Activated T-cell treated with anti-CD3 and anti-CD28 coated beads, Interleukin-2, amount 50 U/mL, for 48 hours (primary cell): Measurements from ENCODE around the gene DOCK1.
"Not testable (repeated sequence)": the region's sequence is repeated elsewhere in the genome, so short reads cannot be mapped to it uniquely, and the experiment has no call there.

Experiments
- DNase-seq, 2 experiments: peaks; one replicate each; pipeline ENCODE4 v3.0.0-alpha.2; 2020

The DOCK1 gene

DNA sequence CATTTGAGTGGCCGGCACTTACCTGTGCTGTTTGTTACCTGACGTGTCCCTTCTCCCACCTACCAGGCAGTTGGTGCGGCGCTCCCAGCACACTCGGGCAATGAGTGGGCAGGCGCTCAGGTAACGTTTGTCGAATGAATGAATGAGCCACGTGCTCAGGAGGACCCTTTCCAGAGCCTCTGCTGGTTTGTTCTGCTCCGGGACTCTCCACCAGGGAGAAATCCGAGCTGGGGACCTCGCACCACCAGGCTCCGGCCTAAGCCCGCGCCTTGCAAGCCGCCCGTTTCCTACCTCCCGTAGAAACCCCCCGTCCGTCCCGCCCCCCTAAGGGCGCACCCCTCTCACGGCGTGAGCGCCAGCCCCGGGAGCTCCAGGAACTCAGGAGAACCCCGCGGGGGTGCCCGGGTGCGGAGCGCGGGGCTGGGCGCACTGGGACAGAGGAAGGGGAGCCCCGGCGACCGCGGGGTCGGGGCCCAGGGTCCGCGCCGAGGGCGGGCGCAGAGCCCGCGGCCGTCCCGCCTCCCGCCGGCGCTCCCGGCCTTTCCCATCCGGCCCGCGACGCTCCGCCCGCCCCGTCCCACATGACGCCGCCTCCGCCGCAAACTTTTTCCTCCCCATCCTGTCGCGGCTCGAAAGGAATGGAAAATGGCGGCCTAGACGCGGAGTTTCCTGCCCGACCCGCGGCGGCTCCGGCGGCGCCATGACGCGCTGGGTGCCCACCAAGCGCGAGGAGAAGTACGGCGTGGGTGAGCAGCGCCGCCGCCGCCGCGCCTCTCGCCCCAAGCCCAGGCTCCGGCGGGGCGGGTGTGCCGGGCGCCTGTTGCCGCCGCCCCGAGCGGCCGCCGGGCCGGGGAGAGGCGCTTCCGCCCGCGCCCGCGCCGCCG, at the start of gene DOCK1:
DOCK1 (plus strand) TSS at position 611 of the 884 bp plus-strand sequence; CDS start at position 701, 90 bp downstream.
- peak; percentile 20 to 22 for DNase-seq

GRCh38 chr10:126857178-126857806, 47.9 kb upstream of the DOCK1 start:
- DNase-seq: no peak

DNA sequence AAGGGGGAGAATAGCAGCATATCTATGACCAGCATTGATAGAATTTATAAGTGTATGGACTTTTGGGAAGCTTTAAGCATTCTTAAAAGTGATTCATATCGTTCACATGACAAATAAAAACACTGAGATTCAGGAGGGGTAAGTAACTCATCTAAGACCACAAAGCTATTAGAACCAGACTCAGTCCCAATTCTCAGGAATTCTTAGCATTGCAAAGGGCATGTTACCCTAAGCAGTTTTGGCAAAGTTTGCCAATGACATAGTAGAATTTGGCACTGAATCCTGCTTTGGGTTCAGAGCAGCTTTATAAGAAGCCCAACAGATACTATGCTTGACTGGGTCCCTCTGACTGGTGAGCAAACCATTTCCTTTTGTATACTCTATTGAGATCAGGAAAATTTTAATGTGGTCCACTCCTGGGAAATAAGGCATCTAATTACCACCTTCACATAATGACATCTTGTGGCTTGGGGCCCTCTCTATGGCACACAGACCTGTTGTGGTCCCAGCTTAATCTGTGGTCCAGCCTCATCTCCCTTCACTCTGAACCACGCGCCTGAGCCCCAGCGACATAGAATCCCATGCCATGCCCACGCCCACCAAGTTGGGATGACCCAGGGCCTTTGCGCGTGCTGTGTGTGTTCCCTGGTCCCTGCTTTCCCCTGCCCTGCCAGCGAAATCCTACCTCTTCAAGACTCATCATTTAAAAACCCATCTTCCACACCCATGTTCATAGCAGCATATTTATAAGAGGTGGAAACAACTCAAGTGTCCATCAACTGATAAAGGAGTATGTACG, 37.5 kb upstream of the DOCK1 start:
- DNase-seq: no peak

- no peak for DNase-seq
These were observed 36.9 kb upstream of the DOCK1 start for GRCh38 chr10:126868371-126868770.

GRCh38 chr10:126872135-126872534, 33.1 kb upstream of the DOCK1 start:
- no peak for DNase-seq

GRCh38 chr10:126872768-126873167, 32.5 kb upstream of the DOCK1 start:
- DNase-seq: no peak

GRCh38 chr10:126876456-126876855, 28.8 kb upstream of the DOCK1 start:
- no peak for DNase-seq

GRCh38 chr10:126877390-126877789, 27.8 kb upstream of the DOCK1 start:
- DNase-seq: no peak

GRCh38 chr10:126878594-126878993, 26.6 kb upstream of the DOCK1 start:
- DNase-seq: no peak

DNA sequence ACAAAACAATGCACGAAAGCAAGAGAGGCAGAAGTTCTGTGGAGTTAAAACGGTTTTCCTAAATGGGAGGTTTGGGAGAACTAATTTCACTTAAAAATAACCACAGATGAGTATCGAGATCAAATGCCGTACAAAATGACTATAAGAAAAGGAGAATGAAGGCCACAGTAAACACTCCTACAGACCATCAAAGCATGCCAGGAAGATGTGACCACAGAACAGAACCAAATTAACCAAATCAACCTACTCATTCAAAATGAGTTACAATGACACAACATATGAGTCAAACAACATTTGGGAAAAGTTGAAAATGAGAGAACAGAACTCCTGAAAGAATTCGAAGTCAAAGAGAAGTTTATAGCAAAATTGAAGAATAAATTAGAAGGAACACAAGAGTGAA, 24.3 kb upstream of the DOCK1 start:
- no peak for DNase-seq

DNA sequence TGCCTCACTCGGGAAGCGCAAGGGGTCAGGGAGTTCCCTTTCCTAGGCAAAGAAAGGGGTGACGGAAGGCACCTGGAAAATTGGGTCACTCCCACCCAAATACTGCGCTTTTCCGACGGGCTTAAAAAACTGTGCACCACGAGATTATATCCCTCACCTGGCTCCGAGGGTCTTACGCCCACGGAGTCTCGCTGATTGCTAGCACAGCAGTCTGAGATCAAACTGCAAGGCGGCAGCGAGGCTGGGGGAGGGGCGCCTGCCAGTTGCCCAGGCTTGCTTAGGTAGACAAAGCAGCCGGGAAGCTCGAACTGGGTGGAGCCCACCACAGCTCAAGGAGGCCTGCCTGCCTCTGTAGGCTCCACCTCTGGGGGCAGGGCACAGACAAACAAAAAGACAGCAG, 23.2 kb upstream of the DOCK1 start:
- not testable (repeated sequence) for DNase-seq

DNA sequence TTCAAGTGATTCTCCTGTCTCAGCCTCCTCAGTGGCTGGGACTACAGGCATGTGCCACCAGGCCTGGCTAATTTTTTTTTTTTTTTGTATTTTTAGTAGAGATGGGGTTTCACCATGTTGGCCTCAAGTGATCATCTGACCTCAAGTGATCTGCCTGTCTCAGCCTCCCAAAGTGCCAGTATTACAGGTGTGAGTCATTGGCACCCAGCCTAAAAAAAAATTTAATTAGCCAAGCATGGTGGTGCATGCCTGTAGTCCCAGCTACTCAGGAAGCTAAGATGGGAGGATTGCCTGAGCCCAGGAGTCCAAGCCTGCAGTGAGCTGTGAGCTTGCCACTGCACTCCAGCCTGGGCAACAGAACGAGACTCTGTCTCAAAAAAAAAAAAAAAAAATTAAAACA, 16.8 kb upstream of the DOCK1 start:
- not testable (repeated sequence) for DNase-seq

DNA sequence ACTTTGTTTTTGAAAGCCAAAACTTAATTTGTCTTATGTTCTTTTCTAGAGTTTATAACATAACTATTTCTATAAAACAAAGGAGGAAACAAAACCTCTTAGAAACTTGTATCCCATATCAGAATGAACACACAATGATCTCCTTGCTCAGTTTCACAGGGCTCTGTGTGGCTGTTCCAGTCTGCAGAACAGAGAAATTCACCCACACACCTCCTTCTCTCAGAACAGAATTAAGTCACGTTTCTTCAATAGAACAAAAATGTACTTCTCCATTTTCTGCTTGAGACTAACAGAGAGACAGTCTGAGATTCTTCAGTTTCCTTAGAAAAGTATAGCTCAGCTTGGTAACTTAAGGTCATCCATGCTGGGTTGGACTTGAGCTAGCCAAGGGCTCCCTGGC, 15.8 kb upstream of the DOCK1 start:
- DNase-seq: no peak

GRCh38 chr10:126890797-126891196, 14.4 kb upstream of the DOCK1 start:
- DNase-seq: not testable (repeated sequence)

DNA sequence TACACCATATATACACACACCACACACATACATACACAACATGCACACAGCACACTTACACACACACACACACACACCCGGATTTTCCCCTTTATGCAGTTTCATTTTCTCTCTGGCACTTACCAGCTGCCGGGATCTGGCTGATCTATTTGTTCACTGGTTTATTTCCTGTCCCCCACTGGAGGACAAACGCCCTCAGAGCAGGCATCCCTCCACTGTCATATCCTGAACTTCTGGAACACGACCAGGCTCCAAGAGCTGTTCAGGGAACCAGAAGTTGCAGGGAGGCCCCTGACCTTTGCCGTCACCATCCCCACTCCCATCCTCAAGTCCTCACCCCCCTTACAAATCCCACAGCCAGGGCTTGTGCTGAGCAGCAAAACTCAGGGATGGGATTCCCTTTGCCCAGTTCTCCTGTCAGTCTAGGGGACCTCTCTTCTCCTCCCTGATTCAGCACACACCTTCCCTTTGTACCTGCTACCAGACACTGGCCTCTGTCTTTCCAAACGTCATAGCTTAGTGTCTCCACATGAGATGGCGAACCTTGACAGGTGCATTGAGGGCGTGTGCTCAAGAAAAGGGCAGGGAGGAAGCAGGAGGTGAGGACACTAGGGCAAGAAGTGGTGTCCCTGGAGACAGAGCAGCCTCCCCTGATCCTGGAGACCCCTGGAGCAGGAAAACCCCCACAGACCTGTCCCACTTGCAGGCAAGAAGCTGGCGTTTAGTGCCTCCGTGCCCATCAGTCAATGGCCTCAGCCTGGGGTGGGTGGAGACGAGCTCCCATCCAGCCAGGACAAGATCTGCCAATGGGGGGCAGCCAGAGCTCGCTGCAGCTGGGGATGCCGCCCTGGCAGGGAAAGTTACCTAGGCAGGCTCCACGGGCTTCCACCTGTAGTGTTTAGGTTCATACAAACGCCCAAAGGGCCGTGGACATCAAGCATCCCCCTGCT, 12.7 kb upstream of the DOCK1 start:
- no peak for DNase-seq

GRCh38 chr10:126893206-126893605, 12.0 kb upstream of the DOCK1 start:
- DNase-seq: no peak

DNA sequence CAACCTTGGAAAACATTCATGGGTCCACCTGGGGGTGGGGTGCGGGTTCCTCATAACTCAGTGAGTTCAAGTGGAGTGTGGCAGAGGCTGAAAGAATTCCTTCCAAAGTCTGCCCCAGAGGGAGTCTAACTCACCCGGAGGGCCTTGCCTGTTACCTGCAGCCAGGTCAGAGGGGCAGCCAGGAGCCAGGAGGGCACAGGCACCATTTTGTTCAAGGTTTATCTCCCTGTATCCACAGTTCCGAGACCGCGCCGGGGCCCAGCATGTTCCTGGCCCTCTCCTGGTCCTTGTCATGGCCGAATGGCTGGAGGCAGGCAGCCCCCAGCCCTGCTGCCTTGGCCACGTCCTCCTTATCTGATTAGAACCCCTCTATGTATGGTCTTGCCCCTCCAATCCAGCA, 11.4 kb upstream of the DOCK1 start:
- DNase-seq: no peak

DNA sequence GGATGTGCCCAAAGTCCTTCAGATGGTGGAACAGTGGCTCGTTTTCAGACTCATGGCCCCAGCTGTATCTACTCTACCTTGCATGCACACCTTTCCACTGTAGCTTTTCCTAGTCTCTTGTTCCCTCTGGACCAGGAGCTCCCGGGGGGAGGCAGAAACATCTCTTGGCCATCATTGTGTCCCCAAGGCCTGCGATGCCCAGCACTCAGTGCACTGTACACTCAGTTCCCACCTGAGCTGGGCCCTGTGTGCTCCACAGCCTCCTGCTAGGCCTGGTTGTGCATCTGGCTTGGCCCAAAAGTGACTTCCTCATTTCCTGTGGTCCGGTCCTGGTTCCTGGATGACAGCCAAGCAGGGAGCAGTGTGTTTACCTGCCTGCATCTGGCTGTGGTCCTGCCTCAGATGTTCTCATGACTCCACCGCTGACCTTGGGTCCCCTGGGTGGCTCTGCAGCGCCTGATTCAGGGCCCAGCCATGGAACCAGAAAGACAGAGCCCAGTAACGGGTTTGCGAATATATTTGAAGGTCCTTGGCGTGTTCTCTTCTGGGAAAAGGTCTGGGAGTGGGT, 9.9 kb upstream of the DOCK1 start:
- no peak for DNase-seq

- no peak for DNase-seq
These were observed 6.8 kb upstream of the DOCK1 start for GRCh38 chr10:126898460-126898859.

DNA sequence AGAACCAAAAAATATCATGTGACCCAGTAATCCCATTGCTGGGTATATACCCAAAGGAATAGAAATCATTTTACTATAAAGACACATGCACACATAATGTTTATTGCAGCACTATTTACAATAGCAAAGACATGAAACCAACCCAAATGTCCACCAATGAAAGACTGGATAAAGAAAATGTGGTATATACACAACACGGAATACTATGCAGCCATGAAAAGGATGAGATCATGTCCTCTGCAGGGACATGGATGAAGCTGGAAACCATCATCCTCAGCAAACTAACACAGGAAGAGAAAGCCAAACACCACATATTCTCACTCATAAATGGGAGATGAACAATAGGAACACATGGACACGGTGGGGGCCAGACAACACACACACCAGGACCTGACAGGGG, 5.7 kb upstream of the DOCK1 start:
- DNase-seq: not testable (repeated sequence)

DNA sequence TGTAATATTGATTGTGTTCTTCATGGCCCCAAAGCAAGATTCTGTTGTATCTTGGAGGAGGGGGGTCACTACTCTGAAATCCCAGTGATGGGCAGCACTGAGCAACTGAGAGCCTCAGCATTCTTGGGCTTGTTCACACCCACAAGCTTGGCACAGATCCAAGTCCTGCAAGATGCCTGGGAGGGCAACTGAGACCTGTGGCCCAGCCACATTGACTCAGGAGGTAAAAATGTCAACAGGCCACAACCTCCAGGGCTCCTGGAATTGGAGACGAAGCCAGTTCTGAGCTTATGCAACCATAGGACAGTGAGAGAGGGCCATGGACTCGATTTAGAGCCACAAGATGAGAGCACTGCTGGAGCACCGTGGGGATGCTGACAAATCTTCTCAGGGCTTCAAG, 3.1 kb upstream of the DOCK1 start:
- DNase-seq: no peak
